Neural progenitor cell (in vitro differentiated cells): ENCODE data around the gene NHEJ1. TPM values are rescaled to one million over a fixed set of nuclear protein-coding genes. Genes with fewer than 3 reads are reported as not detected.

Source experiments
- DNase-seq: peaks from one replicate; pipeline ENCODE4 v3.0.0-alpha.2; 2016; ENCODE audit warnings: low spot score
- H2AFZ ChIP-seq: fragments of 200-600 bp; sonication (generic); replicated peaks from 2 replicates; pipeline ENCODE4 v1.6.1; 2016; ENCODE audit warnings: antibody characterized with exemption
- H3F3A ChIP-seq: fragments of 200-600 bp; sonication (generic); 2 replicates; pipeline ENCODE4 v1.6.1; 2016; ENCODE audit warnings: antibody characterized with exemption, low read depth
- H3K27ac ChIP-seq: fragments of 200-600 bp; sonication (generic); 2 replicates; pipeline ENCODE4 v1.5.1; 2016; ENCODE audit warnings: mild to moderate bottlenecking
- H3K27me3 ChIP-seq: fragments of 200-600 bp; sonication (generic); 2 replicates; pipeline ENCODE4 v1.6.1; 2016; ENCODE audit warnings: mild to moderate bottlenecking, moderate library complexity
- H3K36me3 ChIP-seq: fragments of 200-600 bp; sonication (generic); 2 replicates; pipeline ENCODE4 v1.5.1; 2016
- H3K4me1 ChIP-seq: fragments of 200-600 bp; sonication (generic); 2 replicates; pipeline ENCODE4 v1.6.1; 2016; ENCODE audit warnings: mixed run types
- H3K4me2 ChIP-seq: fragments of 200-600 bp; sonication (generic); 2 replicates; pipeline ENCODE4 v1.6.1; 2016
- H3K4me3 ChIP-seq: fragments of 200-600 bp; sonication (generic); 2 replicates; pipeline ENCODE4 v1.5.1; 2016
- H3K79me2 ChIP-seq: fragments of 200-600 bp; sonication (generic); 2 replicates; pipeline ENCODE4 v1.6.1; 2016; ENCODE audit warnings: low read depth
- H3K9ac ChIP-seq: fragments of 200-600 bp; sonication (generic); 2 replicates; pipeline ENCODE4 v1.6.1; 2016
- H3K9me3 ChIP-seq: fragments of 200-600 bp; sonication (generic); 2 replicates; pipeline ENCODE4 v1.5.1; 2016; ENCODE audit warnings: low read depth
- H4K20me1 ChIP-seq: fragments of 200-600 bp; sonication (generic); 2 replicates; pipeline ENCODE4 v1.6.1; 2016; ENCODE audit warnings: low read depth
- H3K27ac Mint-ChIP-seq: 3 replicates; pipeline ENCODE4 v1.8.0; 2021; ENCODE audit warnings: mixed read lengths
- H3K27me3 Mint-ChIP-seq: 2 replicates; pipeline ENCODE4 v1.8.0; 2022; ENCODE audit warnings: low read depth, mild to moderate bottlenecking, inconsistent platforms, moderate library complexity, mixed read lengths; ENCODE audit not compliant: insufficient read depth
- H3K36me3 Mint-ChIP-seq: 3 replicates; pipeline ENCODE4 v1.8.0; 2021; ENCODE audit warnings: mixed read lengths
- H3K4me1 Mint-ChIP-seq: 3 replicates; pipeline ENCODE4 v1.8.0; 2021; ENCODE audit warnings: mixed read lengths
- H3K4me3 Mint-ChIP-seq: 3 replicates; pipeline ENCODE4 v1.8.0; 2021; ENCODE audit warnings: mild to moderate bottlenecking, moderate library complexity, mixed read lengths
- H3K9me3 Mint-ChIP-seq: 3 replicates; pipeline ENCODE4 v1.8.0; 2020; ENCODE audit warnings: mixed read lengths
- EZH2 ChIP-seq: fragments of 200-600 bp; sonication (generic); IDR thresholded peaks from 2 replicates; pipeline ENCODE4 v1.6.1; 2017; ENCODE audit warnings: antibody characterized with exemption, mild to moderate bottlenecking, moderate library complexity
- EZH2phosphoT487 ChIP-seq: fragments of 200-600 bp; sonication (generic); IDR thresholded peaks from 2 replicates; pipeline ENCODE4 v1.6.1; 2017; ENCODE audit warnings: antibody characterized with exemption
- total RNA-seq: library from RNA; depleted of rRNA; stranded (reverse); fragments of >200 nt; gene quantifications from 2 replicates; pipeline ENCODE4 v1.2.3, GENCODE V29; 2015; ENCODE audit warnings: low replicate concordance
- TF ChIP-seq, protein P1 (sequence below): fragments of 200-600 bp; sonication (generic); IDR thresholded peaks from 2 replicates; pipeline ENCODE4 v1.5.1; 2017; ENCODE audit warnings: antibody characterized with exemption, mild to moderate bottlenecking

NHEJ1 gene
- total RNA-seq, 1 donor from 2014 or later: 25.5 TPM

DNA sequence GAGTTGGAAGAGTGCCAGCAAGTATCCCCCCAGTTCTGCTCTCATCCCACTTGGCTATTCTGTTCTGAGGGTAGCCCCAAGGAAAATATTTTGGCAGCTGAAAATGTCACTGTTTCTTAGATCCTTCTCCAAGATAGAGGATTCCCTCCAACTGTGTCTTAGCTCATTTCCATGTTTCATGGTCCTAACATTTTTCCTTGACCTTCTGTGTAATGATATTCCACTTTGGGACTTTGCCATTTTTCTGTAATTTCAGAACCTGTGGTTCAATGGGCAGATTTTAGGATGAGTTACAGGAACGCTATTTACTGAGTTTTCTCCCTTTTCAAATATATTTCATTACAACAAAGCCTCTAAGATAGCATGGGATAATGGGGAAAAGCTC lies 34.7 kb downstream of the NHEJ1 start:
- H3K9me3 ChIP-seq: no peaks in the 10 kb centered on the region
- Mint-ChIP-seq H3K4me1 (peaks cover 11% of the 10 kb centered on the region), H3K36me3 (no peaks in the 10 kb centered on the region), H3K4me3 (no peak overlapping the region), H3K27me3 (no peaks in the 10 kb centered on the region), H3K27ac (no peak overlapping the region), H3K9me3 (no peaks in the 10 kb centered on the region)
- no peaks in the 10 kb centered on the region for H3K4me1 ChIP-seq
- H3K79me2 ChIP-seq: no peaks in the 10 kb centered on the region
- H3F3A ChIP-seq: no peaks in the 10 kb centered on the region
- no peak for TF ChIP-seq EZH2phosphoT487
- TF ChIP-seq EZH2: no peak
- TF ChIP-seq, protein P1, sequence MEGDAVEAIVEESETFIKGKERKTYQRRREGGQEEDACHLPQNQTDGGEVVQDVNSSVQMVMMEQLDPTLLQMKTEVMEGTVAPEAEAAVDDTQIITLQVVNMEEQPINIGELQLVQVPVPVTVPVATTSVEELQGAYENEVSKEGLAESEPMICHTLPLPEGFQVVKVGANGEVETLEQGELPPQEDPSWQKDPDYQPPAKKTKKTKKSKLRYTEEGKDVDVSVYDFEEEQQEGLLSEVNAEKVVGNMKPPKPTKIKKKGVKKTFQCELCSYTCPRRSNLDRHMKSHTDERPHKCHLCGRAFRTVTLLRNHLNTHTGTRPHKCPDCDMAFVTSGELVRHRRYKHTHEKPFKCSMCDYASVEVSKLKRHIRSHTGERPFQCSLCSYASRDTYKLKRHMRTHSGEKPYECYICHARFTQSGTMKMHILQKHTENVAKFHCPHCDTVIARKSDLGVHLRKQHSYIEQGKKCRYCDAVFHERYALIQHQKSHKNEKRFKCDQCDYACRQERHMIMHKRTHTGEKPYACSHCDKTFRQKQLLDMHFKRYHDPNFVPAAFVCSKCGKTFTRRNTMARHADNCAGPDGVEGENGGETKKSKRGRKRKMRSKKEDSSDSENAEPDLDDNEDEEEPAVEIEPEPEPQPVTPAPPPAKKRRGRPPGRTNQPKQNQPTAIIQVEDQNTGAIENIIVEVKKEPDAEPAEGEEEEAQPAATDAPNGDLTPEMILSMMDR: no peak
- DNase-seq: no peak
- no peak overlapping the region for H2AFZ ChIP-seq
- H3K4me2 ChIP-seq: no peak overlapping the region
- H4K20me1 ChIP-seq: peaks cover 14% of the 10 kb centered on the region
- H3K9ac ChIP-seq: no peak overlapping the region
- no peak overlapping the region for H3K27ac ChIP-seq
- no peak overlapping the region for H3K4me3 ChIP-seq
- H3K36me3 ChIP-seq: no peaks in the 10 kb centered on the region
- no peaks in the 10 kb centered on the region for H3K27me3 ChIP-seq

DNA sequence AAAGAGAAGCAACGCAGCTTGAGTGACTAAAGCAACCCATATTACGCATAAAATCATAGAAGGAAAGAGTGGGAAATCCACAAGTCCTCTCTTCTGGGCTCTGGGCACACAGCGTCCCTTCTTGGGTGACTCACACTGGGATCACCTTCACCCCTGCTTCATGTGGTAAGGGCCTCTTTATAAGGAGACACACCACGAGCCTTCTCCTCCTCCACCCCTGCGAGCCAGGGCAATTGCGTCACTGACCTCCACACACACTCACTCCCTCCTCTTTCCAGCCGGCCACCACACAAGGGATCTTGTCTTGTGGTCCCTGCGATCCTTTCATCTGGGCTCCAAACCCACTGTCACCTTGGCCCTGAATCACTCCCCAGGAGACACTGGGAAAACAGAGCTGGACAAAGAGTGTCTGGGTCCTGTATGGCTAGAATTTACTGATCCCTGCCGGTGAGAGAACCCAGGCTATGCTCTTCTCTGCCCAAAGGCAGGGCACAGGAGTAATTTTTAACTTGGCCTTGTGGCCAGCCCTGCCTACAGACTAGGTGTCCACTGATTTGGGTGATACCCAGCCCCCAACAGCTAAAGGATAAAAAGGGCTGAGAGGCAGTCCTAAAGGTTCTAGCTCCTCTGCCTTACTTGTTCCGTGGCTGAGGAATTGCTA lies 35.3 kb downstream of the NHEJ1 start:
- Mint-ChIP-seq H3K27ac (no peak overlapping the region), H3K9me3 (no peaks in the 10 kb centered on the region), H3K4me1 (peaks cover 11% of the 10 kb centered on the region), H3K36me3 (no peaks in the 10 kb centered on the region), H3K27me3 (no peaks in the 10 kb centered on the region), H3K4me3 (no peak overlapping the region)
- no peak overlapping the region for H3K4me3 ChIP-seq
- no peak overlapping the region for H3K4me2 ChIP-seq
- no peak for TF ChIP-seq EZH2
- TF ChIP-seq, protein P1: no peak
- no peak for TF ChIP-seq EZH2phosphoT487
- H3K9me3 ChIP-seq: no peaks in the 10 kb centered on the region
- H3K36me3 ChIP-seq: no peaks in the 10 kb centered on the region
- no peaks in the 10 kb centered on the region for H3K27me3 ChIP-seq
- H3K9ac ChIP-seq: no peak overlapping the region
- H2AFZ ChIP-seq: no peak overlapping the region
- peaks cover 17% of the 10 kb centered on the region for H4K20me1 ChIP-seq
- DNase-seq: no peak
- no peaks in the 10 kb centered on the region for H3K4me1 ChIP-seq
- no peaks in the 10 kb centered on the region for H3F3A ChIP-seq
- no peaks in the 10 kb centered on the region for H3K79me2 ChIP-seq
- no peak overlapping the region for H3K27ac ChIP-seq

DNA sequence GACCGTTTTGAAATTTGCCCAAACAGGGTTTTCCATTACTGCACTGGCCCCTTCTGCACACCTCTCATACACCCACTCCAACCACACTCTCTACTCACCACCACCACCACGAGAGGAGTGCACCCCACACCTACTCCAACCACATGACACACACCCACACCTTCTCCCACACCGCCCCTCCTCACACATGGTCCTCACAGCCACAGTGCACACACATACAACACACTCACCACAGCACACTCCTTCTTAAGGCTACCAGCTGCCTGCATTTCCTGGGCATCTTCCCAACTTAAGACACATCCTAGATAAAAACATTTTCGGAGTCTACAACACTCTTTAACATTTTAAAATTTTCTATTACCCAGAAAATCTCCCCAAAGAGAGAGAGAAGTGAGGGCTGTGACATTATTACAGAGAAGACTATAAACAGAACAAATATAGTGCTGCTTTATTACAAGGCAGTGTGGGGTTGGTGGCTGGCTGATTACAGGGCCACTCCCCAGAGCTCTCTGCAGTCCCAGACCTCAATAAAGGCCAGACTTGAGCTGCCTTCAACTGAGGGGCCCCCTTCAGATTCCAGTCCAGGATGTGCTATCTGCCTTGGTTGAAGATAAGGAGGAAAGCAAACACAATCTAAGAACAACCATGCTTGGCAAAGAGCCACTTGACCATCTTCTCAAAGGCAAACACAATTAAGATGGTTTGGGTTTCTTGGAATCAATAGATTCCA lies 36.1 kb downstream of the NHEJ1 start:
- Histone ChIP-seq H3F3A (no peaks in the 10 kb centered on the region), H3K27ac (no peak overlapping the region), H3K4me3 (no peak overlapping the region), H3K9ac (no peak overlapping the region), H3K4me2 (no peak overlapping the region), H3K36me3 (no peaks in the 10 kb centered on the region), H3K9me3 (no peaks in the 10 kb centered on the region), H3K4me1 (no peaks in the 10 kb centered on the region), H3K27me3 (no peaks in the 10 kb centered on the region), H2AFZ (no peak overlapping the region), H3K79me2 (no peaks in the 10 kb centered on the region), H4K20me1 (peaks cover 17% of the 10 kb centered on the region)
- TF ChIP-seq, protein P1: no peak
- TF ChIP-seq EZH2: no peak
- TF ChIP-seq EZH2phosphoT487: no peak
- no peak for DNase-seq
- peaks cover 11% of the 10 kb centered on the region for H3K4me1 Mint-ChIP-seq
- no peak overlapping the region for H3K4me3 Mint-ChIP-seq
- no peaks in the 10 kb centered on the region for H3K9me3 Mint-ChIP-seq
- H3K27me3 Mint-ChIP-seq: no peaks in the 10 kb centered on the region
- H3K36me3 Mint-ChIP-seq: no peaks in the 10 kb centered on the region
- peak overlapping the region; percentile 17 for H3K27ac Mint-ChIP-seq
